Endothelial cell of umbilical vein (primary cell): ENCODE results near the gene SLC25A33. TPM values are rescaled to one million over a fixed set of nuclear protein-coding genes. Genes with fewer than 3 reads are reported as not detected.

Experiments used
- BruUV-seq: library from RNA; stranded (reverse); fragments of 400-500 nt; replicated peaks from 2 replicates; lab custom pipeline; 2021; lab: Mats Ljungman, UMichigan
- CTCF ChIA-PET: fragments of 300-600, 350-600 bp; sonication (Branson Sonifier 250); formaldehyde crosslinking; loops from one replicate; lab custom pipeline; 2021; ENCODE audit warnings: antibody characterized with exemption, inconsistent platforms; lab: Charles Lee
- POLR2A ChIA-PET: fragments of 300-600, 350-600 bp; sonication (Branson Sonifier 250); formaldehyde crosslinking; loops from one replicate; lab custom pipeline; 2021; ENCODE audit warnings: antibody characterized with exemption, inconsistent platforms; lab: Charles Lee
- DNase-seq: peaks from one replicate; pipeline ENCODE4 v3.0.0-alpha.2; 2011; ENCODE audit warnings: low read depth, low spot score
- FAIRE-seq: peaks from 2 replicates; lab custom pipeline; 2011; peaks lifted over from hg19 to GRCh38; lab: Jason Lieb, UNC
- H2AFZ ChIP-seq: 2 replicates; pipeline ENCODE4 v1.6.0; 2012; ENCODE audit warnings: low read depth, low read length, control low read depth, inconsistent platforms
- H3K27ac ChIP-seq: 2 replicates; pipeline ENCODE4 v1.5.1; 2011; ENCODE audit warnings: low read depth, mild to moderate bottlenecking, control low read depth, low read length, moderate library complexity; ENCODE audit not compliant: insufficient read depth
- H3K27me3 ChIP-seq, 2 experiments: 2 replicates each; pipeline versions ENCODE4 v1.6.0 to v1.6.1; 2011; ENCODE audit warnings: low read length in 2 of 2, mixed read lengths in 1 of 2; ENCODE audit not compliant: control insufficient read depth in 2 of 2, insufficient read depth in 2 of 2
- H3K36me3 ChIP-seq, 2 experiments: 2 replicates in 1 of 2; 3 replicates in 1 of 2; pipeline ENCODE4 v1.5.1; 2011; ENCODE audit warnings: low read length in 2 of 2, mild to moderate bottlenecking in 1 of 2, moderate library complexity in 1 of 2; ENCODE audit not compliant: control insufficient read depth in 2 of 2, insufficient read depth in 2 of 2; ENCODE audit errors: extremely low read depth in 1 of 2
- H3K4me1 ChIP-seq: 3 replicates; pipeline ENCODE4 v1.5.1; 2011; ENCODE audit warnings: mild to moderate bottlenecking, low read length; ENCODE audit not compliant: control insufficient read depth, insufficient read depth; ENCODE audit errors: extremely low read depth
- H3K4me2 ChIP-seq: 2 replicates; pipeline ENCODE4 v1.6.1; 2011; ENCODE audit warnings: low read length, control low read depth, mixed read lengths; ENCODE audit not compliant: insufficient read depth
- H3K4me3 ChIP-seq, 3 experiments: fragments of 200-600 bp in 1 of 3; sonication (generic), shearing (Covaris generic) in 1 of 3; replicated peaks in 1 of 3; 2 replicates each; pipeline ENCODE4 v1.5.1; 2011 to 2016; ENCODE audit warnings: control low read depth in 3 of 3, low read length in 3 of 3, mild to moderate bottlenecking in 2 of 3, inconsistent platforms in 1 of 3, low read depth in 1 of 3, moderate library complexity in 1 of 3; ENCODE audit not compliant: insufficient read depth in 1 of 3
- H3K79me2 ChIP-seq: 2 replicates; pipeline ENCODE4 v1.6.0; 2012; ENCODE audit warnings: low read length, inconsistent platforms; ENCODE audit not compliant: control insufficient read depth, insufficient read depth
- H3K9ac ChIP-seq: replicated peaks from 2 replicates; pipeline ENCODE3; 2011; ENCODE audit warnings: low read length, control low read depth; ENCODE audit not compliant: insufficient read depth; ENCODE audit errors: extremely low read depth
- H3K9me1 ChIP-seq: replicated peaks from 3 replicates; pipeline ENCODE4 v1.6.0; 2011; ENCODE audit warnings: mild to moderate bottlenecking, low read length; ENCODE audit not compliant: control insufficient read depth, insufficient read depth; ENCODE audit errors: extremely low read depth
- H3K9me3 ChIP-seq: replicated peaks from 2 replicates; pipeline ENCODE4 v1.5.1; 2012; ENCODE audit warnings: low read length, inconsistent platforms; ENCODE audit not compliant: control insufficient read depth, insufficient read depth
- H4K20me1 ChIP-seq: replicated peaks from 2 replicates; pipeline ENCODE3; 2011; ENCODE audit warnings: mild to moderate bottlenecking, low read length; ENCODE audit not compliant: control insufficient read depth, insufficient read depth; ENCODE audit errors: extremely low read depth
- EZH2 ChIP-seq: IDR thresholded peaks from 2 replicates; pipeline ENCODE4 v1.6.1; 2012; ENCODE audit warnings: borderline replicate concordance, low read depth, mild to moderate bottlenecking, moderate library complexity, low read length, inconsistent platforms; ENCODE audit not compliant: severe bottlenecking
- FOS ChIP-seq: IDR thresholded peaks from 2 replicates; pipeline ENCODE4 v1.6.1; 2011; ENCODE audit warnings: mild to moderate bottlenecking, low read length, moderate library complexity, borderline replicate concordance; ENCODE audit not compliant: insufficient read depth
- GATA2 ChIP-seq: IDR thresholded peaks from 2 replicates; pipeline ENCODE4 v1.7.0; 2011; ENCODE audit warnings: low read depth, mild to moderate bottlenecking, moderate library complexity, mixed read lengths, low read length; ENCODE audit not compliant: insufficient read length, insufficient read depth
- JUN ChIP-seq: IDR thresholded peaks from 2 replicates; pipeline ENCODE4 v1.6.1; 2011; ENCODE audit warnings: borderline replicate concordance, low read depth; ENCODE audit not compliant: insufficient read length, insufficient read depth
- MYC ChIP-seq: IDR thresholded peaks from one replicate; pipeline ENCODE4 v1.6.1; 2011; ENCODE audit warnings: mild to moderate bottlenecking, low read depth, low read length
- POLR2A ChIP-seq: IDR thresholded peaks from 2 replicates; pipeline ENCODE4 v1.6.1; 2012; ENCODE audit warnings: low read depth, mild to moderate bottlenecking, control low read depth, low read length
- POLR2AphosphoS5 ChIP-seq: IDR thresholded peaks from 2 replicates; pipeline ENCODE4 v1.6.1; 2012; ENCODE audit warnings: low read depth, mild to moderate bottlenecking, control low read depth, low read length, moderate library complexity; ENCODE audit not compliant: insufficient read depth
- dilution Hi-C: fragments of 300-500 bp; cut with MboI; formaldehyde crosslinking; loops from one replicate; pipeline ENCODE4 v1.15.0; 2019; ENCODE audit warnings: low sequenced_read_pairs; ENCODE audit not compliant: extremely low pct_ligation_motif_present
- intact Hi-C: fragments of 100-400 bp; cut with micrococcal nuclease; formaldehyde crosslinking; loops from one replicate; pipeline ENCODE4 v1.10.0; 2022
- polyA plus RNA-seq, 4 experiments: library from polyadenylated mRNA; depleted of rRNA in 3 of 4; stranded (reverse) in 3 of 4; unstranded in 1 of 4; fragments of >200 nt; gene quantifications; 2 replicates each; pipeline versions ENCODE4 v1.2.1 to v1.2.3, GENCODE V29; 2011 to 2012; ENCODE audit warnings: missing spikeins in 1 of 4
- total RNA-seq: library from RNA; stranded (reverse); gene quantifications from 2 replicates; pipeline ENCODE4 v1.2.3, GENCODE V29; 2021
- TF ChIP-seq, protein P1 (sequence below): IDR thresholded peaks from 2 replicates; pipeline ENCODE4 v1.6.1; 2011; ENCODE audit not compliant: insufficient read depth, insufficient read length
- TF ChIP-seq, protein P2 (sequence below), 2 donors: IDR thresholded peaks; 1 replicate in 1 of 2; 2 replicates in 1 of 2; pipeline ENCODE4 v1.5.1; 2011; ENCODE audit warnings: low read length in 2 of 2, mild to moderate bottlenecking in 2 of 2, moderate library complexity in 2 of 2, control low read depth in 1 of 2, inconsistent platforms in 1 of 2, low read depth in 1 of 2; ENCODE audit not compliant: insufficient read depth in 1 of 2; ENCODE audit errors: extremely low read depth in 1 of 2

SLC25A33 gene
- total and polyA plus RNA-seq, 2 donors (not counting 3 experiments of a cell fraction or from before 2014, with no cell fraction given) = 3.8 to 6.6 TPM

DNA sequence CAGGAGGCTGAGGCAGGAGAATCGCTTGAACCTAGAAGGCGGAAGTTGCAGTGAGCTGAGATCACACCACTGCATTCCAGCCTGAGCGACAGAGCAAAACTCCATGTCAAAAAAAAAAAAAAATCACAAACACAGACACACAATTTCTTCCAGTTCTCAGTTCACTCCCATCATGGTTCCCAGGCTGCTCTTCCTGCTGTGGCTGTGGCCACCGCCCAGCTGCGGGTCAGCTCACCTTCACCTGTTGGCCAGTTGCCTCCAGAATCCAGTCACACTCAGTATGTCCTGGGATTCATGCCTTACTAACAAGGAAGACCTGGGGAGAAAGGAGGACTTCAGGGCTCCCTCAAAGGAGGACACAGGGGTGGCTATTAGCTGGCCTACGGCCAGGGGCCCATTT, 45.9 kb upstream of the SLC25A33 start:
- H3K27ac ChIP-seq = no peak overlapping the region
- H3K4me3 ChIP-seq = no peak overlapping the region
- no peak overlapping the region for H3K9ac ChIP-seq
- DNase-seq (no peak), FAIRE-seq (no peak)
- H4K20me1 ChIP-seq = no peaks in the 10 kb centered on the region
- no peaks in the 10 kb centered on the region for H3K9me3 ChIP-seq
- intact Hi-C loops (loop anchor here (5.0 kb wide), 1 partner anchor 291 kb away; no protein-coding TSS in a partner anchor), dilution Hi-C loops (no loop called here)
- peaks cover 0 to 4% of the 10 kb centered on the region in 2 experiments for H3K27me3 ChIP-seq
- ChIA-PET POLR2A (no interaction called here), CTCF (interaction anchor here (0.8 to 9.5 kb wide), 4 partner anchors 81 to 224 kb away, joined by 3 to 317 read pairs (median 168); partner anchors contain the start of gene SPSB1)
- no peaks in the 10 kb centered on the region for H3K9me1 ChIP-seq
- no peaks in the 10 kb centered on the region for H3K4me1 ChIP-seq
- H3K36me3 ChIP-seq = no peaks in the 10 kb centered on the region
- TF ChIP-seq MYC (no peak), POLR2A (no peak)
- H3K79me2 ChIP-seq = no peaks in the 10 kb centered on the region
- no peak overlapping the region for H3K4me2 ChIP-seq
- no peak overlapping the region for H2AFZ ChIP-seq
- no TSS peak for BruUV-seq

DNA sequence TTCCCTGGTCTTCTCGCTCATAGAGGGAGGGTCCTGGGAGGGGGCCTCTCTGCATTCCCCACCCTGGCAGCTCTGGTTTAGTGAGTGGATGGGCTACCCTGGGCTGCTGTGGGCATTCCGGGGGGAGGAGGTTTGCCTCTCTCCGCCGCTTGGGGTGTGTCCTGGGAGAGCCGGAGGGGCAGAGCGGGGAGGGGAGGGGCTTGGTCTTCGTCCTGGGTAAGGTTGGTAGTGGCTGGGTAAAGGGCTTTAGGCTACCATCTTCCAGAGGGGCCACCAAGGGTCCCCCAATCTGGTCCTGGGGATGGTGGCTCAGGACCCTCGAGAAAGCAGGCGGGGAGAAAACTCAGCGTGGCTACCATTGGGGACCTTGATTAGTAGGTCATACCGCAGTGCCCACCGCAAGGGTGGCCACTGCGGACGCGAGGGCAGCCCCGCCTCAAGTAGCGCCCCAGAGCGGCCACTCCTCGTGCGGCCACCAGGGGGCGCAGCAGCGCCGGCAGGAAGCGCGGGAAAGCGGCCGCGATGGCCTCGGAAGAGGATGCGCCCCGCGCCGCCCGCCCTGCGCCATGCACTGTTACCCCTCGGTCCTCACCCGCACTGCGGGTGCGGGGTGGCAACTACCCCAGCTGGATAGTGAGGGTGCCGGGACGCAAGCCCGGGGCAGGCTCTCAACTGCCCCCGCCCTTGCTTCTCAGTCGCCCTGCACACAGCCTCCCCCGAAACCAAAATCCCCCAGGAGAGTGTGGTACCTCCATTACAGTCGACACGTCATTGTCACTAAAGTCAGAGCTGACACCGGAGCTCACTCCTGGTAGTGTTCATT, 44.1 kb upstream of the SLC25A33 start:
- Histone ChIP-seq H3K4me3 (peak overlapping the region in 2 of 3 experiments; percentile 15 to 22), H2AFZ (peak overlapping the region; percentile 86), H3K9me3 (no peaks in the 10 kb centered on the region), H3K9ac (no peak overlapping the region), H3K4me1 (no peaks in the 10 kb centered on the region), H3K27me3 (peaks cover 0 to 4% of the 10 kb centered on the region in 2 experiments), H4K20me1 (no peaks in the 10 kb centered on the region), H3K9me1 (no peaks in the 10 kb centered on the region), H3K27ac (no peak overlapping the region), H3K79me2 (no peaks in the 10 kb centered on the region), H3K4me2 (peak overlapping the region; percentile 49), H3K36me3 (no peaks in the 10 kb centered on the region)
- TF ChIP-seq, protein P1, sequence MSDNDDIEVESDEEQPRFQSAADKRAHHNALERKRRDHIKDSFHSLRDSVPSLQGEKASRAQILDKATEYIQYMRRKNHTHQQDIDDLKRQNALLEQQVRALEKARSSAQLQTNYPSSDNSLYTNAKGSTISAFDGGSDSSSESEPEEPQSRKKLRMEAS = peak; percentile 11
- TF ChIP-seq GATA2 = no peak
- no peak for TF ChIP-seq POLR2A
- TF ChIP-seq JUN = no peak
- no peak for TF ChIP-seq EZH2
- no peak for TF ChIP-seq FOS
- no peak for TF ChIP-seq MYC
- no peak for TF ChIP-seq POLR2AphosphoS5
- TF ChIP-seq, protein P2, sequence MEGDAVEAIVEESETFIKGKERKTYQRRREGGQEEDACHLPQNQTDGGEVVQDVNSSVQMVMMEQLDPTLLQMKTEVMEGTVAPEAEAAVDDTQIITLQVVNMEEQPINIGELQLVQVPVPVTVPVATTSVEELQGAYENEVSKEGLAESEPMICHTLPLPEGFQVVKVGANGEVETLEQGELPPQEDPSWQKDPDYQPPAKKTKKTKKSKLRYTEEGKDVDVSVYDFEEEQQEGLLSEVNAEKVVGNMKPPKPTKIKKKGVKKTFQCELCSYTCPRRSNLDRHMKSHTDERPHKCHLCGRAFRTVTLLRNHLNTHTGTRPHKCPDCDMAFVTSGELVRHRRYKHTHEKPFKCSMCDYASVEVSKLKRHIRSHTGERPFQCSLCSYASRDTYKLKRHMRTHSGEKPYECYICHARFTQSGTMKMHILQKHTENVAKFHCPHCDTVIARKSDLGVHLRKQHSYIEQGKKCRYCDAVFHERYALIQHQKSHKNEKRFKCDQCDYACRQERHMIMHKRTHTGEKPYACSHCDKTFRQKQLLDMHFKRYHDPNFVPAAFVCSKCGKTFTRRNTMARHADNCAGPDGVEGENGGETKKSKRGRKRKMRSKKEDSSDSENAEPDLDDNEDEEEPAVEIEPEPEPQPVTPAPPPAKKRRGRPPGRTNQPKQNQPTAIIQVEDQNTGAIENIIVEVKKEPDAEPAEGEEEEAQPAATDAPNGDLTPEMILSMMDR (IDR thresholded peaks at IDR 0.05; ENCODE audit: extremely low read depth in 1 of 2, insufficient read depth in 1 of 2, low read depth in 1 of 2, low read length in 2 of 2) = peak; percentile 92 to 97
- CTCF ChIA-PET = interaction anchor here (0.8 to 9.5 kb wide), 11 partner anchors 34 to 384 kb away, joined by 3 to 317 read pairs (median 3); partner anchors contain the start of gene SPSB1
- DNase-seq (peak; percentile 42), FAIRE-seq (peak; percentile 79)
- no TSS peak for BruUV-seq
- intact Hi-C loops = loop anchor here (1.0 to 5.0 kb wide), 3 partner anchors 78 to 293 kb away; no protein-coding TSS in a partner anchor
- POLR2A ChIA-PET = no interaction called here
- dilution Hi-C loops = no loop called here
